SKM-1 (cell line): ENCODE measurements around the gene MS4A18.
A peak's percentile ranks its signal among the peaks of the same experiment; 100 is the strongest.

Source experiments
- DNase-seq: peaks from one replicate; lab custom pipeline; 2025; ENCODE audit not compliant: unreplicated experiment; lab: John Stamatoyannopoulos, UW

The MS4A18 gene

GRCh38 chr11:60764879-60765278 is 40.4 kb downstream of the MS4A18 start:
- DNase-seq = no peak

GRCh38 chr11:60765355-60765754 is 40.8 kb downstream of the MS4A18 start:
- no peak for DNase-seq

- no peak for DNase-seq
These were observed 42.0 kb downstream of the MS4A18 start for GRCh38 chr11:60766547-60766946.

GRCh38 chr11:60767388-60767811 is 42.9 kb downstream of the MS4A18 start:
- DNase-seq = no peak

- no peak for DNase-seq
These were observed 43.7 kb downstream of the MS4A18 start for GRCh38 chr11:60768202-60768601.

GRCh38 chr11:60769273-60769672 is 44.8 kb downstream of the MS4A18 start:
- DNase-seq = no peak

- no peak for DNase-seq
These were observed 45.3 kb downstream of the MS4A18 start for GRCh38 chr11:60769811-60770210.

- DNase-seq = no peak
These were observed 46.6 kb downstream of the MS4A18 start for GRCh38 chr11:60771146-60771545.

GRCh38 chr11:60771879-60772525 is 47.5 kb downstream of the MS4A18 start:
- no peak for DNase-seq

GRCh38 chr11:60772666-60773065 is 48.1 kb downstream of the MS4A18 start:
- DNase-seq = no peak

GRCh38 chr11:60774726-60775125 is 50.2 kb downstream of the MS4A18 start:
- no peak for DNase-seq

- DNase-seq = peak; percentile 81
These were observed 51.0 kb downstream of the MS4A18 start for GRCh38 chr11:60775420-60775961.

GRCh38 chr11:60776167-60776566 is 51.6 kb downstream of the MS4A18 start:
- DNase-seq = no peak

GRCh38 chr11:60777106-60777505 is 52.6 kb downstream of the MS4A18 start:
- DNase-seq = no peak

GRCh38 chr11:60777572-60777971 is 53.1 kb downstream of the MS4A18 start:
- DNase-seq = no peak

- DNase-seq = no peak
These were observed 55.5 kb downstream of the MS4A18 start for GRCh38 chr11:60780065-60780464.

GRCh38 chr11:60780774-60781173 is 56.3 kb downstream of the MS4A18 start:
- DNase-seq = no peak

GRCh38 chr11:60781286-60781980 is 56.9 kb downstream of the MS4A18 start:
- DNase-seq = no peak

GRCh38 chr11:60781981-60782316 is 57.4 kb downstream of the MS4A18 start:
- DNase-seq = no peak

- no peak for DNase-seq
These were observed 58.0 kb downstream of the MS4A18 start for GRCh38 chr11:60782393-60783140.

GRCh38 chr11:60783141-60783484 is 58.6 kb downstream of the MS4A18 start:
- DNase-seq = no peak

- no peak for DNase-seq
These were observed 59.4 kb downstream of the MS4A18 start for GRCh38 chr11:60783911-60784310.
